ENCODE results near the gene CHSY1. TPM values are rescaled to one million over a fixed set of nuclear protein-coding genes. Genes with fewer than 3 reads are reported as not detected.
"Not testable (repeated sequence)": the region's sequence is repeated elsewhere in the genome, so short reads cannot be mapped to it uniquely, and the experiment has no call there.

CHSY1 gene
- total and polyA plus RNA-seq, 2 of the 4 experiments (the other 2 are of a cell fraction), result 40.9 to 53.2 TPM

DNA sequence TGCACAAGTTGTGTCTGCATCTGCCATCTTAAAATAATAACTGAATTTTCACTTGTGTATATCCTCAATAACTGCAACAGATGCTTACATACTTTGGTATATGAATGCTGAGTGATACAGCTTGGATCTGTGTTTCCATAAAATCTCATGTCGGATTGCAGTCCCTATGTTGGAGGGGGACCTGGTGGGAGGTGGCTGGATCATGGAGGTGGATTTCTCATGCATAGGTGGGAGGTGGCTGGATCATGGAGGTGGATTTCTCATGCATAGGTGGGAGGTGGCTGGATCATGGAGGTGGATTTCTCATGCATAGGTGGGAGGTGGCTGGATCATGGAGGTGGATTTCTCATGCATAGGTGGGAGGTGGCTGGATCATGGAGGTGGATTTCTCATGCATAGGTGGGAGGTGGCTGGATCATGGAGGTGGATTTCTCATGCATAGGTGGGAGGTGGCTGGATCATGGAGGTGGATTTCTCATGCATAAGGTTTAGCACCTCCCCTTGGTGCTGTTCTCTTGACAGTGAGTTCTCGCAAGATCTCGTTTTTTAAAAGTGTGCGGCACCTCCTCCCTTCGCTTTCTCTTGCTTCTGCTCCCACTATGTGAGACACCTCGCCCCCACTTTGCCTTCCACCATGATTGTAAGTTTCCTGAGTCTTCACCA is 37.3 kb downstream of the CHSY1 start:
- POLR2A ChIA-PET (ENCODE audit: unreplicated experiment); H4K8ac ChIP-seq (ENCODE audit: low read depth in 2 of 2, low read length in 2 of 2); H3K27me3 ChIP-seq (ENCODE audit: control insufficient read depth, insufficient read depth, low read length); H2BK120ac ChIP-seq (ENCODE audit: low read depth, low read length); H3K4ac ChIP-seq (ENCODE audit: low read depth, low read length); H4K91ac ChIP-seq (ENCODE audit: insufficient read depth, low read depth, low read length); CTCF ChIA-PET; H2BK5ac ChIP-seq (ENCODE audit: low read depth, low read length, poor library complexity, severe bottlenecking); H3K18ac ChIP-seq (ENCODE audit: low read depth, low read length); H2AFZ ChIP-seq (replicated peaks; ENCODE audit: low read length, poor library complexity); H2BK15ac ChIP-seq (ENCODE audit: low read depth, low read length); DNase-seq; H3K27ac ChIP-seq (ENCODE audit: insufficient read depth, low read length); H3K14ac ChIP-seq (replicated peaks; ENCODE audit: low read depth, low read length); H3K23ac ChIP-seq (ENCODE audit: low read depth, low read length); H3K4me3 ChIP-seq (ENCODE audit: insufficient read depth, low read depth, low read length); intact Hi-C loops (cut with micrococcal nuclease); BruUV-seq (replicated peaks); H4K5ac ChIP-seq (ENCODE audit: low read depth, low read length); H3K4me1 ChIP-seq (ENCODE audit: control insufficient read depth, insufficient read depth, low read length); H3K56ac ChIP-seq (ENCODE audit: extremely low read depth, insufficient read depth, low read length); dilution Hi-C loops (cut with HindIII; ENCODE audit: low sequenced_read_pairs, unreplicated experiment); H3K9ac ChIP-seq (ENCODE audit: low read depth, low read length); H2AK5ac ChIP-seq (ENCODE audit: low read depth, low read length); H3K4me2 ChIP-seq (ENCODE audit: low read depth, low read length); H2AK9ac ChIP-seq (replicated peaks; ENCODE audit: low read depth, low read length, poor library complexity); H2BK20ac ChIP-seq (ENCODE audit: low read depth, low read length); in situ Hi-C loops (cut with MboI; ENCODE audit: low sequenced_read_pairs); H3K9me3 ChIP-seq (ENCODE audit: control insufficient read depth, insufficient read depth, low read length); ATAC-seq (ENCODE audit: low read depth): not testable (repeated sequence)
- Histone ChIP-seq H3K36me3 (ENCODE audit: control insufficient read depth, insufficient read depth, low read length) (peaks cover 14% of the 10 kb centered on the region), H3K9me1 (ENCODE audit: insufficient read depth, low read length) (peaks cover 20% of the 10 kb centered on the region), H4K20me1 (ENCODE audit: insufficient read depth, low read length) (peaks cover 83% of the 10 kb centered on the region), H3K79me1 (ENCODE audit: low read depth in 1 of 2, low read length in 2 of 2) (peaks cover 2 to 61% of the 10 kb centered on the region in 2 experiments; a peak in 2 of 4 replicates)
- 93% methylated on average over 3 of the region's 6 CpGs; no CpG with 5 or more reads in 1 of the 2 experiments for WGBS, 2 experiments (ENCODE audit: extremely low coverage in 2 of 2, insufficient read length in 1 of 2)
